Osteoblast (primary cell): ENCODE results near the gene SLC39A1. TPM values are rescaled to one million over a fixed set of nuclear protein-coding genes. Genes with fewer than 3 reads are reported as not detected.
"Not testable (repeated sequence)": the region's sequence is repeated elsewhere in the genome, so short reads cannot be mapped to it uniquely, and the experiment has no call there.

ENCODE experiments used
- DNase-seq: peaks from one replicate; pipeline ENCODE4 v3.0.0; 2011; ENCODE audit warnings: low spot score, mixed read lengths; ENCODE audit not compliant: insufficient read length; ENCODE audit errors: missing footprints
- H2AFZ ChIP-seq: 2 replicates; pipeline ENCODE4 v1.6.0; 2011; ENCODE audit warnings: mild to moderate bottlenecking, low read length
- H3K27ac ChIP-seq: 2 replicates; pipeline ENCODE4 v1.5.1; 2011; ENCODE audit warnings: mild to moderate bottlenecking, low read depth, low read length, moderate library complexity
- H3K27me3 ChIP-seq: 2 replicates; pipeline ENCODE4 v1.6.0; 2012; ENCODE audit warnings: mild to moderate bottlenecking, control low read depth, inconsistent platforms, low read length, moderate library complexity; ENCODE audit not compliant: insufficient read depth
- H3K36me3 ChIP-seq: 2 replicates; pipeline ENCODE4 v1.5.1; 2011; ENCODE audit warnings: mild to moderate bottlenecking, low read length, control low read depth, moderate library complexity; ENCODE audit not compliant: insufficient read depth
- H3K4me1 ChIP-seq: 2 replicates; pipeline ENCODE4 v1.5.1; 2011; ENCODE audit warnings: mild to moderate bottlenecking, low read length, control low read depth, moderate library complexity; ENCODE audit not compliant: insufficient read depth
- H3K4me2 ChIP-seq: 2 replicates; pipeline ENCODE4 v1.6.0; 2011; ENCODE audit warnings: mild to moderate bottlenecking, low read length; ENCODE audit not compliant: insufficient read depth
- H3K4me3 ChIP-seq: fragments of 200-600 bp; sonication (generic); 3 replicates; pipeline ENCODE4 v1.5.1; 2012; ENCODE audit warnings: mild to moderate bottlenecking, low read length, inconsistent platforms; ENCODE audit not compliant: insufficient read depth
- H3K79me2 ChIP-seq: 2 replicates; pipeline ENCODE4 v1.6.0; 2012; ENCODE audit warnings: mild to moderate bottlenecking, low read length, control low read depth, inconsistent platforms; ENCODE audit not compliant: insufficient read depth
- H3K9me3 ChIP-seq: 2 replicates; pipeline ENCODE4 v1.5.1; 2011; ENCODE audit warnings: low read depth, low read length, control low read depth
- H4K20me1 ChIP-seq: 2 replicates; pipeline ENCODE4 v1.6.0; 2012; ENCODE audit warnings: mild to moderate bottlenecking, low read length, control low read depth; ENCODE audit not compliant: insufficient read depth
- total RNA-seq: library from RNA; depleted of rRNA; stranded (reverse); fragments of >200 nt; gene quantifications from 2 replicates; pipeline ENCODE4 v1.2.3, GENCODE V29; 2012
- TF ChIP-seq, protein P1 (sequence below): IDR thresholded peaks from 2 replicates; pipeline ENCODE4 v1.5.1; 2011; ENCODE audit warnings: mild to moderate bottlenecking, low read depth, low read length, moderate library complexity; ENCODE audit errors: extremely low read depth

Gene SLC39A1
- total RNA-seq, 1 donor, result 96.3 TPM

DNA sequence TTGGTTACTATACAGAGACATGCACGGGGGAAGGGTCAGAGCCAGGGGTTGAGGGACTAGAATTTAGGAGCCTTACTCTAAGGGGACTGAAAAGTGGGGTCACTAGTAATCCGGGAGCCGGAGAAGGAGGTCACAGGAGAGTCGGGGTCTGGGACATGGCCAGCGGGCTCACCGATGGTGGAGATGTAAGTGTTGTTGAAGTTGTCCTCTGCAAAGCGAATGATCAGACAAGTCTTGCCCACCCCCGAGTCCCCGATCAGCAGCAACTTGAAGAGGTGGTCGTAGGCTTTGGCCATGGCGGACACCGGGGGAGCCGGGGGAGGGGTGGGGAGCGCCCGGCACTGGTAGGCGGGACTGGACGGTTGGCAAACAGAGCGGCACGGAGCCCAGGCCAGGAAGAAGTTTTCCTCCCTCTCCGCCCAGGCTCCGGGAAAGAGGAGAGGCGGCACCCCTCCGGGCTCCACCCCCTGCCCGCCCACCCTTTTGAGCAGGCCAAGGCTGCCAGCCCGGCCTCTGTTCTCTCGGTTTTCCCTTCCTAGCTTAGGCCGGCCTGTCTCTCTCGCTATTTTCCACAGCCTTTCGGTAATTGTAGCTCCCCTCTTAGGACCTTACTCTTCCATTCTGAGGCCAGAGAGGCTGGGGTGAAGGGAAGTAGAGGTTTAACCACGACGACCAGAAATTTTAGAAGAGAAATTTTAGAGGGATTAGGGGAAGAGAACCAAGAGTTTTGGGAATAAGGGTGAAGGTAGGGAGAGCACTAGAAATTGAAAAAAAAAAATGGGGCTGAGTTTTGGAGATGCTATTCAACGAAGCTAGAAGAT, 22.8 kb upstream of the SLC39A1 start, which contains the start of gene RAB13:
Gene RAB13 (minus strand): TSS at position 399 of the 821 bp plus-strand sequence. CDS start 103 bp downstream, at position 296.
- peaks cover 22% of the 10 kb centered on the region for H3K4me1 ChIP-seq
- no peaks in the 10 kb centered on the region for H3K9me3 ChIP-seq
- peak within 1 kb of the TSS; percentile 82 for H3K27ac ChIP-seq
- peak within 1 kb of the TSS; percentile 99 for H3K4me2 ChIP-seq
- peaks cover 9% of the 10 kb centered on the region for H4K20me1 ChIP-seq
- H2AFZ ChIP-seq, result peak within 1 kb of the TSS; percentile 90
- DNase-seq, result peak; percentile 96
- TF ChIP-seq, protein P1, sequence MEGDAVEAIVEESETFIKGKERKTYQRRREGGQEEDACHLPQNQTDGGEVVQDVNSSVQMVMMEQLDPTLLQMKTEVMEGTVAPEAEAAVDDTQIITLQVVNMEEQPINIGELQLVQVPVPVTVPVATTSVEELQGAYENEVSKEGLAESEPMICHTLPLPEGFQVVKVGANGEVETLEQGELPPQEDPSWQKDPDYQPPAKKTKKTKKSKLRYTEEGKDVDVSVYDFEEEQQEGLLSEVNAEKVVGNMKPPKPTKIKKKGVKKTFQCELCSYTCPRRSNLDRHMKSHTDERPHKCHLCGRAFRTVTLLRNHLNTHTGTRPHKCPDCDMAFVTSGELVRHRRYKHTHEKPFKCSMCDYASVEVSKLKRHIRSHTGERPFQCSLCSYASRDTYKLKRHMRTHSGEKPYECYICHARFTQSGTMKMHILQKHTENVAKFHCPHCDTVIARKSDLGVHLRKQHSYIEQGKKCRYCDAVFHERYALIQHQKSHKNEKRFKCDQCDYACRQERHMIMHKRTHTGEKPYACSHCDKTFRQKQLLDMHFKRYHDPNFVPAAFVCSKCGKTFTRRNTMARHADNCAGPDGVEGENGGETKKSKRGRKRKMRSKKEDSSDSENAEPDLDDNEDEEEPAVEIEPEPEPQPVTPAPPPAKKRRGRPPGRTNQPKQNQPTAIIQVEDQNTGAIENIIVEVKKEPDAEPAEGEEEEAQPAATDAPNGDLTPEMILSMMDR, result no peak
- H3K4me3 ChIP-seq, result peak within 1 kb of the TSS; percentile 90
- peaks cover 27% of the 10 kb centered on the region for H3K36me3 ChIP-seq
- peaks cover 35% of the 10 kb centered on the region for H3K79me2 ChIP-seq
- H3K27me3 ChIP-seq, result no peaks in the 10 kb centered on the region

DNA sequence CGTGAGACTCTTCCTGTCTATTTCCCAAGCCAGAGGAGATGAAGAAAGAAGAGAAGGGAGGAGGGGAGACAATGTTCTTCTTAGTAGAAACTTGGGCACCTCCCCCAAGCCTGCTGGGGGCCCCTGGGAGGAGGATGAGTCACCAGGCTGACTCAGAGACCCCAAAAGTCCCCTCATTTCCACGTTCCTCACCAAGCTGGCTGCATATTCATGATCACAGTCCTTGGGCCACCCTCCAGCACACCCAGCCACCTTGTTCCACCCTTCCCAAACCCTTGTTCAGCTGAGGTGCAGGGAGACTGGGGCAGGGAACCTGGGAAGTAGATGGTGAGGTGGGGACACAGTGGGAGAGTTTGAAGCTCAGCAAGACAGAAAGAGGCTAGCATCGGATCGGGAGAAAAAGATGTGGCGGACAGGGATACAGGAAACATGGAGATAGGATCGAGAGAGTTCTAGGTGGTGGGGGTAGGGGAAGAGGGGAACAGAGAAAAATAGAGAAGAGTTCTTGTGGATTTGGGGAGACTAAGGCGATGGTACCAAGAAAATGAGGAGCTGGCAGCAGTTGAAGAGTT, 22.1 kb upstream of the SLC39A1 start:
- Histone ChIP-seq H3K27ac (peak overlapping the region; percentile 82), H2AFZ (peak overlapping the region; percentile 81), H3K79me2 (peaks cover 28% of the 10 kb centered on the region), H4K20me1 (peaks cover 9% of the 10 kb centered on the region), H3K27me3 (no peaks in the 10 kb centered on the region), H3K4me1 (peaks cover 22% of the 10 kb centered on the region), H3K4me2 (peak overlapping the region; percentile 99), H3K4me3 (peak overlapping the region; percentile 90), H3K9me3 (no peaks in the 10 kb centered on the region), H3K36me3 (peaks cover 34% of the 10 kb centered on the region)
- TF ChIP-seq, protein P1, result no peak
- DNase-seq, result peak; percentile 89

DNA sequence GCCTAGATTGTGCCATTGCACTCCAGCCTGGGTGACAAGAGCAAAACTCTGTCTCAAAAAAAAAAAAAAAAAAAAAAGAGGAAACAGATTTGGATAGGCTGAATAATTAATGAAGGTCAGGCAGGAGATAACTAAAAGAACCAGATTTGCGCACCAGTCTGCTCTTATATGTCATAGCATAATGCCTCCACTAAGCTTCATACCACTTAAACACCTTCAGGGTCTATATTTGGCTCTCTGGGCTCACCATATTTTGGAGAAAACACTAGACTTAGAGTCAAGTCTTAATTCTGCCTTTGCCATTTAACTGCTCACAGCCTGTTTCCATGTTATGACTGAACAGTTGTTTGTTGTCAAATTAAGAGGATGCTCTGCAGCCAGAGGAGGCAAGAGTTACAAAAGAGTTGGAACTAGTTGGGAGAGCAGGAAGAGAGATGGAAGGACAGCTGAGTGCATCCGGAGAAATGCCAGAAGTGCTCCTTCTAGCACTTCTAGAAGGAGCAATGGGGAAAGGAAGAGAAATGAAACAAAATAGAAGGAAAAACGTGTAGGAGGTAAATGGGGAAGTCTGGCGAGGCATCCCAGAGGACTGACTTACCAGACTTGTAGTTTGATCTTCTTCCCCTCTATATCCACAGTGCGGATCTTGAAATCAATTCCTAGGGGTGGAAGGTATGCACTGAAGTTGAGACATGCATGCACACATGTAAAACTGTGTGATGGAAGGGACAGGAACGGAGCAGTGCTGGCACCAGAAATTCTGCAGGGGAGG, 21.0 kb upstream of the SLC39A1 start:
- TF ChIP-seq, protein P1, result no peak
- Histone ChIP-seq H3K27me3 (no peaks in the 10 kb centered on the region), H3K79me2 (peaks cover 28% of the 10 kb centered on the region), H3K27ac (no peak overlapping the region), H3K4me3 (peak overlapping the region; percentile 90), H3K36me3 (peaks cover 41% of the 10 kb centered on the region), H3K9me3 (no peaks in the 10 kb centered on the region), H3K4me1 (peaks cover 22% of the 10 kb centered on the region), H3K4me2 (peak overlapping the region; percentile 99), H4K20me1 (peaks cover 9% of the 10 kb centered on the region), H2AFZ (no peak overlapping the region)
- no peak for DNase-seq

DNA sequence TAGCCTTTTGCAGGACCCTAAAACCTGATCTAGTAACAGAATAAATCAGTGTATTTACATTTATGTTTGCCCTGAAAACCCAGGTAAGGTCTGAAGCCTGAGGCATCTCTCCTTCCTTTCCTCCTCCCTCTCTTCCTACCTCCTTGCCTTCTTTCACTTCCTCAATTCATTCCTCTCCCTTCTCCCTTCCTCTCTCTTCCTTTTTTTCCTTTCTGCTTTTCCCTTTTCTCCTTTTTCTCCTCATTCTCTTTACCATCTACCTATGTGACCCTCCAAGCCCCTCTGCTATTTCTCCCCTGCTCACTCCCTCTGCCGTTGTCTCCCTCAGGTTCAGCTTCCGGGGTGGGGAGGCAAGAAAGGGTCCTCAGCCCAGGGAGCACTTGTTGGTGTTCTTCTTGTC, 18.4 kb upstream of the SLC39A1 start:
- Histone ChIP-seq H3K36me3 (peaks cover 49% of the 10 kb centered on the region), H3K79me2 (peaks cover 42% of the 10 kb centered on the region), H3K4me1 (peaks cover 32% of the 10 kb centered on the region)
- H3K27ac ChIP-seq, H2AFZ ChIP-seq, DNase-seq, H3K9me3 ChIP-seq, H3K4me3 ChIP-seq, H3K4me2 ChIP-seq, H4K20me1 ChIP-seq, H3K27me3 ChIP-seq: not testable (repeated sequence)

DNA sequence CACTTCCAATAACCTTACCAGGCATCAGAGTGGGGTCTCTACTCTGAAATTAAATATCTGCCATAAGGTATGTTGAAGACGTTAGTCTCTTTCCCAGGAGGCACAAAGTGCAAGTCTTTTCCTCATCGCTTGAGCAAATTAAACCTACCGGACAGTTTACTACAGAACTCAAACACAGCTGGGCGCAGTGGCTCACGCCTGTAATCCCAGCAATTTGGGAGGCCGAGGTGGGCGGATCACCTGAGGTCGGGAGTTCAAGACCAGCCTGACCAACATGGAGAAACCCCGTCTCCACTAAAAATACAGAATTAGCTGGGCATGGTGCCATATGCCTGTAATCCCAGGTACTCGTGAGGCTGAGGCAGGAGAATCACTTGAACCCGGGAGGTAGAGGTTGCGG, 15.8 kb upstream of the SLC39A1 start:
- Histone ChIP-seq H3K79me2 (peaks cover 34% of the 10 kb centered on the region), H3K4me1 (peaks cover 25% of the 10 kb centered on the region), H3K36me3 (peaks cover 59% of the 10 kb centered on the region)
- not testable (repeated sequence) for H3K9me3 ChIP-seq, H2AFZ ChIP-seq, H3K27me3 ChIP-seq, H3K4me2 ChIP-seq, H3K27ac ChIP-seq, DNase-seq, H4K20me1 ChIP-seq, H3K4me3 ChIP-seq
